Anterior cingulate cortex (tissue), 58 donors: ENCODE results near the gene USP44.
"Not testable (repeated sequence)": the region's sequence is repeated elsewhere in the genome, so short reads cannot be mapped to it uniquely, and the experiment has no call there.

Experiments used
- DNase-seq, 58 donors: peaks; one replicate each; lab custom pipeline; 2025; lab: John Stamatoyannopoulos, UW

Gene USP44

DNA sequence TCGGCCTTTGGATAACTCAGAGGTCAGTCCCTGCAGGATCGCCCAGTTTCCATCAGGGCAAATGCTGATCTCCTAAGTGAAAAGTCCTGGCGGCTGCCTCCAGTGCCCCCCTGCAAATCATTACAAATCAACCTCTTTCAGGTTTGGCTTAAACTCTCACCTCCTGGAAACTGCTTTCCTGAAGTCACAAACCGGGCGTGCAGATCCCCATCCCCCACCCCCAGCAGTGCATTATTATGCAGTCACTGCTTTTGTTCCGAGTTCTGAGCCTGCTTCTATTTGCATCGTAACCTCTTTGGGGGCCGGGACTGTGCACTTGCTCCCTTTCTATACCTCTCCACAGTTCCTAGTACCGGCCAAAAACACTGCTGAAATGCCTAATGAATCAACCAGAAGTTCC is at the start of gene USP44:
Gene USP44 (minus strand): TSS at position 172 of the 400 bp plus-strand sequence. CDS start 17,220 bp downstream, outside the sequence.
- no peak for DNase-seq

GRCh38 chr12:95600567-95600966 is 49.3 kb upstream of the USP44 start:
- DNase-seq: no peak

GRCh38 chr12:95599880-95600279 is 48.6 kb upstream of the USP44 start:
- peak in 1 of 58 donors; percentile 6 for DNase-seq

DNA sequence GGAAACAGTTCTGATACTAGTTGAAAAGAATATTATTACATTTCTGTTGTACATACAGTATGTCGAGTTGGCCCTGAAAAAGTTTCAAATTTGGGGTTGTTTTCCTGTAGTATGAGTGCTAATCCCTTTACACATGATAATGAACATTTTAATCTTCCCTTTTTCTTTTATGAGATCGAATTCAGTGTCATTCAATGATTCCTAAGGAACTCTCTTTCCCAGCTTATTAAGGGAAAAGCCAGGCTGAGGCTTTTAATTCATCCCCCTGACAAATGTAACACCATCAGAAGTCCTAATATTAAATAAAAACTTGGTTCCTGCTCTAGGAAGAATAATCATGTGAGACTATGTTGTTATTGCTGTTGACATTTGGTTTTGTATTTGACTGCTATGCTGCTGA is 42.9 kb upstream of the USP44 start:
- no peak for DNase-seq

DNA sequence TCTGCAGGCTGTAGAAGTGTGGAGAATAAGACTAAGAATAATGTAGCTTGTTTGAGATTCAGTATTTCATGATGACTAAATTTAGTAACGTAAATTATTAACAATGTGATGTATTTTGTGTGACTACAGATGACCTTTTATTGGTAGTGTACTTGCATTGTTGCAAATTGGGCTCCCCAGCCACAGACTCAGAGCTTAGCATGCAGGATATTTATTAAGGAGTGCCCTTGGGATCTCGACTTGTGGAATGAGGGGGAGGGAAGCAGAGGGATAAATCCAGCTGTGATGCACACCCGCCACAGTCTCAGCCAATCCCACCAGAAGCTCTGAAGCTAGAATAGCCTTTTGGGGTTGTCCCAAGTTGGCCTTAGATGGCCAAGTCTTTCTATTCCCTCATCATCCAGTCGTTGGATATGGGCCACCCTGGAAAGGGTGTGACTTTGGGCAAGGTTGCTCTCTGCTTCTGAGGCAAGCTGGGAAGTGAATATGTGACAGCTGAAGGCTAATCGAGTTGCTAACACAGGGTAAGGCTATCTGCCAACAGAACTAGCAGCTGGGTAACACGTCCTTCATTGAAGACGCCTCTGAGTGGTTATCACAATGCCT is 42.1 kb upstream of the USP44 start:
- DNase-seq: no peak

- DNase-seq: no peak
Measured at GRCh38 chr12:95591731-95592130, 40.5 kb upstream of the USP44 start.

- DNase-seq: no peak
Measured at GRCh38 chr12:95590775-95591174, 39.5 kb upstream of the USP44 start.

DNA sequence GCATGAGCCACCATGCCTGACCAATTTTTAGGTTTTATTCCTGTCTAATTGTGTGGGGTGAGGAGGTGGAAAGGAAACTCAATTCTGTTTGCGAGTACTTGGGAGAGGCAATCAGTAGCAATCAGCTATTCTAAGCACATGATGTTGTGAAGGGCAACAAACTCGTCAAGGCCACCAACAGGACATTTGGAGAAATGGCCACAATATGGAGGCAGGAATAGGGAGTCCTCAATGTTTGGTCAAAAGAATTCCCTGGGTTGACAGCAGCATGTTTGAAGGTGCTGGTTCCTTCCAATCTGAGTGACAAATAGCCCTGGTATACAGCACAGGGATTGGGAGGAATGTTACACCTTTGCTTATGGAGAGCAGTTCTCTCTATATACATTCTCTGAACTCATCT is 32.7 kb upstream of the USP44 start:
- DNase-seq: no peak

DNA sequence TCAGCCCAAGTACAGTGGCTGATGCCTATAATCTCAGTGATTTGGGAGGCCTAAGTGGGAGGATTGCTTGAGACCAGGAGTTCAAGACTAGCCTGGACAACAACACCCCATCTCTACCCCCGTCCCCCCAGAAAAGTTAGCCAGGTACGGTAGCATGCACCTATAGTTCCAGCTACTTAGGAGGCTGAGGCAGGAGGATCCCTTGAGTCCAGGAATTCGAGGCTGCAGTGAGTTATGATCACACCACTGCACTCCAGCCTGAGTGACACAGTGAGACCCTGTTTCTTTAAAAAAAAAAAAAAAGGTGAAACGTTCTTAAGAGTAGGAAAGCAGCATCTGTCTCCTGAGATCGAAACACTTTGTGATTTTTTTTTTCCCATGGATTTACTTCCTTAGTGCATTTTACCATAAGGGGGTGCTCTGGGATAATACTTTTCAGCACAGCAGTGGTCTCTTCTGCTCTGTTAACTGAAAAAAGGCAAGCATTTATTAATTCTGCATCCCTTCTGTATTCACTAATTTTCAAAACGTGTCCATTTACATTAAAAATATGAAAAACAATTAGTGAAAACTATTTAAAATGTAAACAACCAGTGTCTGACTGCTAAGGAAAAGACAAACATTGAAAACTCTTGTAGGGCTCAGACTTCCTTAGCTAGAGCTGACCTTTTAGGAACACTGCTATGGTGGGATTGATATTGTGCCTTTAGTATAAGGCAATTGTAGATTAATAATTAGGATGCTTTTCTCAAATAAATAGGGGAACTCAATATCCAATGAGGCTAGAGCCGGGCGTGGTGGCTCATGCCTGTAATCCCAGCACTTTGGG is 31.2 kb upstream of the USP44 start:
- DNase-seq: peak in 1 of 58 donors; percentile 19

- peak in 4 of 58 donors; percentile 3 to 40 (median 22) for DNase-seq
Measured at GRCh38 chr12:95577820-95578219, 26.5 kb upstream of the USP44 start.

- peak in 2 of 58 donors; percentile 4 to 29 for DNase-seq
Measured at GRCh38 chr12:95574799-95575452, 23.6 kb upstream of the USP44 start.

DNA sequence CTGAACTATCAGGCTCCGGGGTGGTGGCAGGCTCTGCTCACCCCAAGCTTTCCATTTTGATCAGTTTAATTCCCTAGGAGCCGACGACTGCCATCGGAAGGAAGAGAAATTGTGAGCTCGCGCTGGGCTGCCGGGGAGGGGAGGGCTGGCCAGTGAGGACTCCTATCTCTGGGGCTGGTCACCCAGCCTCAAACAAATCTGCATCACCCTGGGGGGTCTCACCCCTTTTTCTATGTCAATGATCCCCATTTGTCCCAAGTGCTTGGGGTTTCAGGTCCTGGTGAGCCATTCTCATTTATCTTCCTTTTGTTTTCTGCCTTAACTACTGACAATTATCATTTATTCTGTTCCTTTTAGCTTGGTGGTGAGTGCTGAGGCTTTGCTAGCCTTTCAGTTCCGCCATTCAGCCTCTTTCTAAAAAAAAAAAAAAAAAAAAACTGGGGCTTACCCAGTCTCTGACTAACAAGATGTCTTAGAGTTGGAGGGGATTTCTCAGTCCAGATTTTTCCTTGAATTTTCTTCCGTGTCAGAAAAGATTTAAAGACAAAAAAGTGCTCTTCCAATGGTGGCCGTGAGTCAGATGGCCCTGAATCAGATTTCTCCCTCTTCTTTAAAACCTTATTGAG is 22.8 kb upstream of the USP44 start:
- no peak for DNase-seq

GRCh38 chr12:95571369-95571768 is 20.1 kb upstream of the USP44 start:
- no peak for DNase-seq

GRCh38 chr12:95568045-95568444 is 16.8 kb upstream of the USP44 start:
- DNase-seq: not testable (repeated sequence)

DNA sequence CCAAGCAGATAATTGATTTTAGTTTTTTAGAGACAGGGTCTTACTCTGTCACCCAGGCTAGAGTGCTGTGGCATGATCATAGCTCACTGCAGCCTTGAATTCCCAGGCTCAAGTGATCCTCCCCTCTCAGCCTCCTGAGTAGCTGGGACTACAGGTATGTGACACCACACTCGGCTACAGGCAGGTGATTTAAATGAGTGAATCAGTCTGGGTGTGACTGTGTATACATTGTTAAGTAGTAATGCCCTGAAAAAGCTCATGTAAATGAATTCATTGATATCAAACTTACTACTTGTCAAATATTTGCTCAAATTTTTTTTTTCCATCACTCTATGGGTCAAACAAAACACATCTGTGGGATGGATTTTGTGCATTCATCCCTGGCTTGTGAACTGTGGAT is 6.3 kb upstream of the USP44 start:
- no peak for DNase-seq

DNA sequence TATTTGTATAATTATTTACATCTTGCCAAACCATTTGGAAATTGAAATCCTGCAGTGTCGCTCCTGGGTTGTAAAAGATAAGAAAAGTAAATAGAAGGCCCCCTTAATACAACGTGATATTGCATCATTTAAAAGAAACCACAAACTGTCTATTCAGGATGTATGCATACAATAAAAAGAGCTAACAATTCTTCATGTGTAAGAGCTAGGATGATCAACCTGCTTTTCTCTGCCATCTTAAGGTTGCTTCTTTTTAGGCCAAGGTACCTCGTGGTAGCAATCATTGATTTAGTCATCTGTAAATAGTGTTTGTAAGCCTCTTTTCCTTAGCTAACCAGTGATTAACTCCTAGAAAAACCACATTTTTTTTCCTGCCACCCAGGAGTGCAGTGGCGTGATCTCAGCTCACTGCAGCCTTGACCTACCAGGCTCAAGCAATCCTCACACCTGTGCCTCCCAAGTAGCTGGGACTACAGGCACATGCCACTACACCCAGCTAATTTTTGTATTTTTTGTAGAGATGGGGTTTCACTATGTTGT is 3.3 kb upstream of the USP44 start:
- no peak for DNase-seq

DNA sequence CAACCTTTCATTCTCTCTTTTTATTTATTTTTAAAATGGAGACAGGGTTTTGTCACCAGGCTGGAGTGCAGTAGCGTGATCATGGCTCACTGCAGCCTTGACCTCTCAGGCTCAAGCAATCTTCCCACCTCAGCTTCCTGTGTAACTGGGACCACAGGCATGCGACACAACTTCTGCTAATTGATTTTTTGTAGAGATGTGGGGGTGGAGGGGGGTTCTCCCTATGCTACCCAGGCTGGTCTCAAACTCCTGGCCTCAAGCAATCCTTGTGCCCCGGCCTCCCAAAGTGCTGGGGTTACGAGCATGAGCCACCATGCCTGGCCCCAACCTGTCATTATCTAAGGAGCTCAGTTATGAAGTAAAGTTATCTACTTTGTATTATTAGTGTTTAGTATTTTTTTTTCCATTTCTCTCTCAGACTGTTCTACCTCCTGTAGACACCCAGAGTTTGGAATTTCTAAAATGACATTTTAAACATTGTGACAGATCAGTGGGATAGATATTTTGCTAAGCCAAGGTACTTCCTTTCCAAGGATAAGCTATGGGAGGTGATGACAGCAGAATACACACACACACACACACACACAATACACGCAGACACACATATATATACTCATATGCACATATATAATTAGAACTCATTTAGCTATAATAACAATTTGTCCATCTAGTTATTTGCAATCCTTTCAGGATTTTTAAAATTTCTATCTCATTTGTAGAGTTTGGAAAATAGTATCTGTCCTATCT is 2.1 kb upstream of the USP44 start:
- DNase-seq: no peak

DNA sequence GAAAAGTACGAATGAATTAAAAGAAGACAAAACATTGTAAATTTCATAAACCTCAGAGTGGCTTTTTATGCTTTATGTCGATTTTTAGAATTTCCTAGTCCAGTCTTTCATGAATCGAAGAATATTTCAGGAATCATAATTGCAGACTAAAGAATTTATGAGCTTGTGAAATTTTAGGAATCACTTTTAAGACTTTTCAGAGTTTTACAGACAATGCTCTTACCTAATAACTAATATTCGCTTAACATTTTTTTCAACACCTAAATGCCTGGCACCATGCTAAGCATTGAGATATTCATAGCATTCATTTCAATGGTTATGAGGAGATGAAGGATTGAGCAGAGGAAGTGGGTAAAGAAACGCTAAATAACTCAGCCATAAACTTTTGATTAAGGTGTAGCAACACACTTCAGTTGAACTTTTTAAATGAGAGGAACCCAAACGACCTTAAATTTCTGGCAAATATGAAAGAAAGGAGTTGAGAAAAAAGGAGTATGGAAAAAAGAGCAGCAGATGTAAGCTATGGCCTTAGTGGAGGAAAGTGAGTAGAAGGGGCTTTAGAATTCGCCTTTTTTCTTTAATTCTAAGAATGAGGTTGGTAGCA is 739 bp upstream of the USP44 start:
- no peak for DNase-seq

- no peak for DNase-seq
Measured at GRCh38 chr12:95549392-95550084, 1.7 kb downstream of the USP44 start.
